SU-DHL-6 (cell line): Measurements from ENCODE around the gene KIF16B.

ENCODE experiments used
- H2AFZ ChIP-seq: fragments of 200-600 bp; sonication (generic); 2 replicates; pipeline ENCODE4 v1.6.1; 2014; ENCODE audit warnings: low read depth, mild to moderate bottlenecking, moderate library complexity, mixed read lengths, antibody characterized with exemption, low read length; ENCODE audit not compliant: severe bottlenecking
- H3F3A ChIP-seq: fragments of 200-600 bp; shearing (Covaris generic); 2 replicates; pipeline ENCODE4 v1.6.0; 2016; ENCODE audit warnings: antibody characterized with exemption, mild to moderate bottlenecking; ENCODE audit not compliant: insufficient read depth
- H3K27ac ChIP-seq: fragments of 200-600 bp; sonication (generic); 2 replicates; pipeline ENCODE4 v1.5.1; 2016; ENCODE audit warnings: low read depth, mild to moderate bottlenecking, low read length, moderate library complexity, mixed read lengths
- H3K27me3 ChIP-seq: fragments of 200-600 bp; sonication (generic), shearing (Covaris generic); 2 replicates; pipeline ENCODE4 v1.6.0; 2014; ENCODE audit warnings: mild to moderate bottlenecking, low read length
- H3K36me3 ChIP-seq: fragments of 200-600 bp; sonication (generic); 2 replicates; pipeline ENCODE4 v1.6.1; 2014; ENCODE audit warnings: mild to moderate bottlenecking, low read length, mixed read lengths
- H3K4me2 ChIP-seq: fragments of 300-600, 200-600 bp; shearing (Covaris generic), sonication (generic); 2 replicates; pipeline ENCODE4 v1.6.0; 2014; ENCODE audit warnings: low read length, low read depth, mild to moderate bottlenecking; ENCODE audit not compliant: poor library complexity, severe bottlenecking
- H3K4me3 ChIP-seq: fragments of 200-600 bp; sonication (generic); 2 replicates; pipeline ENCODE4 v1.5.1; 2014; ENCODE audit warnings: antibody characterized with exemption, low read length, mild to moderate bottlenecking, mixed read lengths; ENCODE audit not compliant: insufficient read depth, poor library complexity, severe bottlenecking
- H3K79me2 ChIP-seq: fragments of 200-600 bp; sonication (generic); 2 replicates; pipeline ENCODE4 v1.6.1; 2014; ENCODE audit warnings: mild to moderate bottlenecking, low read length, moderate library complexity; ENCODE audit not compliant: insufficient read depth
- H3K9ac ChIP-seq: fragments of 200-600 bp; sonication (generic); 2 replicates; pipeline ENCODE4 v1.7.0; 2014; ENCODE audit warnings: mild to moderate bottlenecking, low read length
- H3K9me2 ChIP-seq: fragments of 200-600 bp; sonication (generic); replicated peaks from 2 replicates; pipeline ENCODE4 v1.6.1; 2014; ENCODE audit warnings: low read length; ENCODE audit not compliant: insufficient read depth
- H3K9me3 ChIP-seq: fragments of 200-600 bp; sonication (generic); 2 replicates; pipeline ENCODE4 v1.6.1; 2014; ENCODE audit warnings: low read length, mixed read lengths; ENCODE audit not compliant: insufficient read depth
- H4K20me1 ChIP-seq: fragments of 200-600 bp; sonication (generic); 2 replicates; pipeline ENCODE4 v1.6.1; 2014; ENCODE audit warnings: low read depth, mild to moderate bottlenecking, antibody characterized with exemption, low read length, moderate library complexity, mixed read lengths
- CTCF ChIP-seq: fragments of 200-600 bp; sonication (generic); IDR thresholded peaks from one replicate; pipeline ENCODE4 v1.5.1; 2017; ENCODE audit warnings: antibody characterized with exemption, mild to moderate bottlenecking, low read length, moderate library complexity; ENCODE audit not compliant: insufficient read depth, poor library complexity, severe bottlenecking
- EZH2phosphoT487 ChIP-seq: fragments of 200-600 bp; sonication (generic), shearing (Covaris generic); conservative IDR thresholded peaks from 2 replicates; pipeline ENCODE4 v1.6.1; 2018; ENCODE audit warnings: mild to moderate bottlenecking, antibody characterized with exemption, low read length, moderate library complexity, mixed read lengths

The KIF16B gene

DNA sequence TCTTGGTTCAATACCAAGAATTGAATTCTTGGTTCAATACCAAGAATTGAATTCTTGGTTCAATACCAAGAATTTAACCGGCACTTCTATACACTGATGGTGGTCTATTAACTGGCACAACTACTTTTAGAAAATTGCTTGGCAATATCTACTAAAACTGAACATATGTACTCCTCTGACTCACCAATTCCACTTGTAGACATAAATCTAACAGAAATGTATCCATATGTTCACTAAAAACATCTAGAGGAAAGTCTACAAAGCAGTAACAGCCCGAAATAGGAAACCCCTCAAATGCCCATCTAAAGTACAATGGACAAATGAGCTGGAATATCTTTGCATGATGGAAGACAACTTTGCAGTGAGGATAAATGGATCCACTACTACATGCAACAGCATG, 71.9 kb downstream of the KIF16B start:
- no peaks in the 10 kb centered on the region for H3K27me3 ChIP-seq
- H3K4me3 ChIP-seq: no peak overlapping the region
- H3K27ac ChIP-seq: no peak overlapping the region
- no peaks in the 10 kb centered on the region for H3K9me2 ChIP-seq
- H3K79me2 ChIP-seq: no peaks in the 10 kb centered on the region
- no peak overlapping the region for H3K9ac ChIP-seq
- H3K36me3 ChIP-seq: peaks cover 10% of the 10 kb centered on the region; the same call in 1 of the 2 replicates
- no peaks in the 10 kb centered on the region for H4K20me1 ChIP-seq
- no peak overlapping the region for H2AFZ ChIP-seq
- H3K4me2 ChIP-seq: no peak overlapping the region
- TF ChIP-seq EZH2phosphoT487: no peak
- H3F3A ChIP-seq: peaks cover 8% of the 10 kb centered on the region
- no peaks in the 10 kb centered on the region for H3K9me3 ChIP-seq

- TF ChIP-seq CTCF (no peak), EZH2phosphoT487 (no peak)
- H3K79me2 ChIP-seq: no peaks in the 10 kb centered on the region
Observed at GRCh38 chr20:16500197-16500596, 73.1 kb downstream of the KIF16B start.

GRCh38 chr20:16498526-16499253, 74.6 kb downstream of the KIF16B start:
- no peak overlapping the region for H3K27ac ChIP-seq
- H3K9ac ChIP-seq: no peak overlapping the region
- H3K79me2 ChIP-seq: no peaks in the 10 kb centered on the region
- TF ChIP-seq CTCF (no peak), EZH2phosphoT487 (no peak)
- no peak overlapping the region for H3K4me3 ChIP-seq
- H2AFZ ChIP-seq: no peak overlapping the region
- no peaks in the 10 kb centered on the region for H3K27me3 ChIP-seq
- no peaks in the 10 kb centered on the region for H3K9me2 ChIP-seq
- no peaks in the 10 kb centered on the region for H4K20me1 ChIP-seq
- no peak overlapping the region for H3K4me2 ChIP-seq
- H3K36me3 ChIP-seq: peaks cover 11% of the 10 kb centered on the region; the same call in 1 of the 2 replicates
- H3K9me3 ChIP-seq: no peaks in the 10 kb centered on the region
- H3F3A ChIP-seq: peaks cover 4% of the 10 kb centered on the region; the same call in 1 of the 2 replicates

More at GRCh38 chr20:16500197-16500596, 73.1 kb downstream of the KIF16B start:
- H3K36me3 ChIP-seq: peaks cover 14% of the 10 kb centered on the region; the same call in 1 of the 2 replicates
- H3K9me2 ChIP-seq: no peaks in the 10 kb centered on the region
- H3K27ac ChIP-seq: no peak overlapping the region
- no peak overlapping the region for H3K9ac ChIP-seq
- H3K9me3 ChIP-seq: no peaks in the 10 kb centered on the region
- no peak overlapping the region for H3K4me2 ChIP-seq
- H2AFZ ChIP-seq: no peak overlapping the region
- H4K20me1 ChIP-seq: no peaks in the 10 kb centered on the region
- no peaks in the 10 kb centered on the region for H3K27me3 ChIP-seq
- peaks cover 4% of the 10 kb centered on the region; the same call in 1 of the 2 replicates for H3F3A ChIP-seq
- no peak overlapping the region for H3K4me3 ChIP-seq

DNA sequence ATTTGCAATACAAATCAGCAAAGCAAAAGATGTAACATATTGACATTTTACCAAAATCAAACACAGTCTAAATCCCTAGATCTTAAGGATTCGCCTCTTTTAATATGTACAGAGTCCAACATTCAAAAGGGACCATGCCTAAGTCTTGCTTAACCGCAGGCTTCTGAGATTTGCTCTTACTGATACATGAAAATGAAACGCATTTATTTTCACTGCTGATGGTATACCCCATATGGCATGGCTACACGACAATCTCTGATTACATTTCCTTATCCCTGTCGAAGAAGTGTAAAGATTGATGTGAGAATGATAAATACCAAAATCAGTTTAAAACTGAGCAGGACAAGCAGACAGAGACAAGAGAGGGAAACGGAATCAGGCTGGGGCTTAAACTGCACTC, 75.4 kb downstream of the KIF16B start:
- Histone ChIP-seq H3K9ac (no peak overlapping the region), H2AFZ (no peak overlapping the region), H3K9me2 (no peaks in the 10 kb centered on the region), H3K27me3 (no peaks in the 10 kb centered on the region), H3K36me3 (peaks cover 10% of the 10 kb centered on the region; the same call in 1 of the 2 replicates), H4K20me1 (no peaks in the 10 kb centered on the region), H3K27ac (no peak overlapping the region), H3K4me3 (no peak overlapping the region), H3K9me3 (no peaks in the 10 kb centered on the region), H3K4me2 (no peak overlapping the region), H3F3A (peaks cover 4% of the 10 kb centered on the region; the same call in 1 of the 2 replicates), H3K79me2 (no peaks in the 10 kb centered on the region)
- TF ChIP-seq EZH2phosphoT487: no peak
- no peak for TF ChIP-seq CTCF
